Transverse colon (tissue), 4 donors: ENCODE measurements around the gene DHRS1. TPM values are rescaled to one million over a fixed set of nuclear protein-coding genes. Genes with fewer than 3 reads are reported as not detected.

Experiments used
- DNase-seq: peaks from one replicate; pipeline ENCODE4 v3.0.0-alpha.2; 2019
- H3K27ac ChIP-seq, 4 donors: fragments of 200-600 bp; sonication (generic); 2 replicates each; pipeline ENCODE4 v1.5.1; 2016 to 2018; ENCODE audit warnings: inconsistent platforms in 4 of 4
- H3K27me3 ChIP-seq: fragments of 200-600 bp; sonication (generic); 2 replicates; pipeline ENCODE4 v1.5.1; 2017; ENCODE audit warnings: inconsistent platforms
- H3K36me3 ChIP-seq, 4 donors: fragments of 200-600 bp; sonication (generic); 2 replicates each; pipeline ENCODE4 v1.5.1; 2017 to 2019; ENCODE audit warnings: inconsistent platforms in 4 of 4
- H3K4me1 ChIP-seq, 4 donors: fragments of 200-600 bp; sonication (generic); 2 replicates each; pipeline ENCODE4 v1.5.1; 2017 to 2020; ENCODE audit warnings: inconsistent platforms in 4 of 4
- H3K4me3 ChIP-seq, 4 donors: fragments of 200-600 bp; sonication (generic); 1 replicate in 1 of 4; 2 replicates in 3 of 4; pipeline versions ENCODE4 v1.5.1 to v1.6.1; 2017 to 2019; ENCODE audit warnings: inconsistent platforms in 4 of 4
- H3K9me3 ChIP-seq, 2 donors: fragments of 200-600 bp; sonication (generic); 2 replicates each; pipeline ENCODE4 v1.5.1; 2017 to 2019; ENCODE audit warnings: inconsistent platforms in 2 of 2
- CTCF ChIP-seq, 5 experiments: fragments of 200-600 bp in 3 of 5; fragments of 450-650 bp in 2 of 5; sonication (generic) in 3 of 5; IDR thresholded peaks; 1 replicate in 2 of 5; 2 replicates in 3 of 5; pipeline ENCODE4 v1.5.1; 2016 to 2017; ENCODE audit warnings: antibody characterized with exemption in 5 of 5, inconsistent platforms in 3 of 5, mild to moderate bottlenecking in 2 of 5, moderate library complexity in 1 of 5
- EP300 ChIP-seq: sonication (generic); formaldehyde crosslinking; IDR thresholded peaks from one replicate; pipeline ENCODE4 v1.6.1; 2017; ENCODE audit warnings: antibody characterized with exemption, low read depth
- POLR2A ChIP-seq: fragments of 450-650 bp; IDR thresholded peaks from one replicate; pipeline ENCODE4 v1.6.1; 2016; ENCODE audit warnings: antibody characterized with exemption, mild to moderate bottlenecking, moderate library complexity
- POLR2AphosphoS5 ChIP-seq, 3 donors: sonication (generic); formaldehyde crosslinking; IDR thresholded peaks; one replicate each; pipeline ENCODE4 v1.6.1; 2016; ENCODE audit warnings: antibody characterized with exemption in 3 of 3
- WGBS, 2 donors: methylation state at CpG; one replicate each; pipeline ENCODE4 v1.1.5; 2018; ENCODE audit warnings: low coverage in 1 of 2; 5-methylcytosine and 5-hydroxymethylcytosine counted together
- in situ Hi-C, 4 donors: fragments of 200-750 bp; cut with MboI; loops; one replicate each; pipeline versions ENCODE4 v1.15.0 to v1.15.1; 2017; ENCODE audit warnings: low sequenced_read_pairs in 3 of 4, low pct_ligation_motif_present in 1 of 4, low pct_unique_long_range_greater_than_20kb in 1 of 4
- intact Hi-C: fragments of 100-400 bp; cut with DNase I; formaldehyde crosslinking; loops from one replicate; pipeline ENCODE4 v1.15.1; 2023; ENCODE audit warnings: low total_unique reads
- total RNA-seq, 4 donors: library from RNA; depleted of rRNA; stranded (reverse); fragments of >200 nt; gene quantifications; one replicate each; pipeline ENCODE4 v1.1.0, GENCODE V29; 2016

DHRS1 gene
- total RNA-seq, 4 donors from 2014 or later = 84.2 to 106 (median 94.6) TPM

- H3K9me3 ChIP-seq = no peaks in the 10 kb centered on the region
- DNase-seq = no peak
- in situ Hi-C loops (no loop called here), intact Hi-C loops (no loop called here)
- H3K36me3 ChIP-seq = no peaks in the 10 kb centered on the region
- H3K27me3 ChIP-seq = peaks cover 8% of the 10 kb centered on the region
- no peak overlapping the region for H3K27ac ChIP-seq
- peaks cover 0 to 6% (median 0%) of the 10 kb centered on the region in 4 donors for H3K4me1 ChIP-seq
- WGBS, 2 donors = 63% methylated on average over 3 of the region's 3 CpGs; no CpG with 5 or more reads in 1 of the 2 donors
- no peak overlapping the region for H3K4me3 ChIP-seq
- TF ChIP-seq CTCF (IDR thresholded peaks at IDR 0.05) = no peak
- no peak for TF ChIP-seq EP300
- TF ChIP-seq POLR2A = no peak
- TF ChIP-seq POLR2AphosphoS5 (IDR thresholded peaks at IDR 0.05) = no peak
These were observed 23.8 kb upstream of the DHRS1 start for GRCh38 chr14:24323341-24323740.

GRCh38 chr14:24322672-24323071 lies 23.1 kb upstream of the DHRS1 start:
- no peak for TF ChIP-seq POLR2AphosphoS5 (IDR thresholded peaks at IDR 0.05)
- TF ChIP-seq POLR2A = no peak
- TF ChIP-seq CTCF (IDR thresholded peaks at IDR 0.05) = no peak
- no peak for TF ChIP-seq EP300
- no peaks in the 10 kb centered on the region for H3K36me3 ChIP-seq
- intact Hi-C loops (no loop called here), in situ Hi-C loops (no loop called here)
- H3K9me3 ChIP-seq = no peaks in the 10 kb centered on the region
- no peak overlapping the region for H3K27ac ChIP-seq
- no peak for DNase-seq
- no peak overlapping the region for H3K4me3 ChIP-seq
- peaks cover 0 to 6% (median 0%) of the 10 kb centered on the region in 4 donors for H3K4me1 ChIP-seq
- peaks cover 10% of the 10 kb centered on the region for H3K27me3 ChIP-seq
- WGBS, 2 donors = 68% methylated on average over 10 of the region's 10 CpGs; no CpG with 5 or more reads in 1 of the 2 donors

- H3K27ac ChIP-seq = no peak overlapping the region
- no peaks in the 10 kb centered on the region for H3K9me3 ChIP-seq
- intact Hi-C loops = no loop called here
- peaks cover 17% of the 10 kb centered on the region for H3K27me3 ChIP-seq
- in situ Hi-C loops = no loop called here
- DNase-seq = no peak
- H3K4me3 ChIP-seq = no peak overlapping the region
- no peaks in the 10 kb centered on the region for H3K36me3 ChIP-seq
- TF ChIP-seq EP300 = no peak
- TF ChIP-seq CTCF (IDR thresholded peaks at IDR 0.05) = no peak
- no peak for TF ChIP-seq POLR2AphosphoS5 (IDR thresholded peaks at IDR 0.05)
- TF ChIP-seq POLR2A = no peak
- WGBS, 2 donors = 79 to 88% methylated on average over 11 to 14 of the region's 14 CpGs
- peaks cover 0 to 3% (median 1%) of the 10 kb centered on the region in 4 donors for H3K4me1 ChIP-seq
These were observed 21.8 kb upstream of the DHRS1 start for GRCh38 chr14:24321212-24321975.

GRCh38 chr14:24317141-24317928 lies 17.8 kb upstream of the DHRS1 start:
- intact Hi-C loops = no loop called here
- H3K27me3 ChIP-seq = peaks cover 17% of the 10 kb centered on the region
- no peaks in the 10 kb centered on the region for H3K36me3 ChIP-seq
- no peak for DNase-seq
- H3K4me1 ChIP-seq = peaks cover 0 to 31% (median 9%) of the 10 kb centered on the region in 4 donors
- TF ChIP-seq EP300 (no peak), CTCF (IDR thresholded peaks at IDR 0.05) (no peak), POLR2AphosphoS5 (IDR thresholded peaks at IDR 0.05) (no peak), POLR2A (no peak)
- no peak overlapping the region for H3K4me3 ChIP-seq
- H3K9me3 ChIP-seq = no peaks in the 10 kb centered on the region
- 85 to 100% methylated on average over 1 to 3 of the region's 3 CpGs for WGBS, 2 donors
- H3K27ac ChIP-seq = no peak overlapping the region
- in situ Hi-C loops = no loop called here
